Stimulated activated naive CD8-positive, alpha-beta T cell treated with anti-CD3 and anti-CD28 coated beads, Interleukin-15, Interleukin-2, amounts not matched to agents 100 U/mL and 50 U/mL, for 24 hours (primary cell): ENCODE results near the gene RPN2.
"Not testable (repeated sequence)": the region's sequence is repeated elsewhere in the genome, so short reads cannot be mapped to it uniquely, and the experiment has no call there.

Experiments
- ATAC-seq: fragments of 150-1000 bp; cut with Tn5 transposase; one replicate; pipeline ENCODE4 v1.10.0; 2021
- DNase-seq: peaks from one replicate; pipeline ENCODE4 v3.0.0; 2021

Gene RPN2

GRCh38 chr20:37178839-37179682 is at the start of gene RPN2, which contains the start of gene MROH8:
TSS of gene RPN2 (plus strand) at chr20:37179330. CDS start at chr20:37179357, 27 bp downstream.
TSS of gene MROH8 (minus strand) at chr20:37179548.
- ATAC-seq (peak; percentile 99), DNase-seq (peak; percentile 96)

- no peak for ATAC-seq
These were observed 47.6 kb upstream of the RPN2 start for GRCh38 chr20:37131486-37131885.

GRCh38 chr20:37133952-37134351 is 45.2 kb upstream of the RPN2 start:
- ATAC-seq (no peak), DNase-seq (no peak)

More at GRCh38 chr20:37131486-37131885, 47.6 kb upstream of the RPN2 start:
- no peak for DNase-seq

GRCh38 chr20:37137547-37137946 is 41.6 kb upstream of the RPN2 start:
- no peak for DNase-seq
- ATAC-seq, result no peak

- DNase-seq, result no peak
- ATAC-seq, result no peak
These were observed 36.4 kb upstream of the RPN2 start for GRCh38 chr20:37142708-37143107.

GRCh38 chr20:37144856-37145404 is 34.2 kb upstream of the RPN2 start:
- DNase-seq, result no peak
- ATAC-seq, result no peak

GRCh38 chr20:37147250-37147649 is 31.9 kb upstream of the RPN2 start:
- no peak for DNase-seq
- no peak for ATAC-seq

GRCh38 chr20:37150864-37151263 is 28.3 kb upstream of the RPN2 start:
- not testable (repeated sequence) for DNase-seq, ATAC-seq

GRCh38 chr20:37151529-37151928 is 27.6 kb upstream of the RPN2 start:
- no peak for DNase-seq
- ATAC-seq, result no peak

GRCh38 chr20:37152284-37152683 is 26.8 kb upstream of the RPN2 start:
- ATAC-seq (no peak), DNase-seq (no peak)

GRCh38 chr20:37154684-37155298 is 24.3 kb upstream of the RPN2 start:
- no peak for DNase-seq
- no peak for ATAC-seq

GRCh38 chr20:37155987-37156386 is 23.1 kb upstream of the RPN2 start:
- DNase-seq (no peak), ATAC-seq (no peak)

- no peak for DNase-seq
- no peak for ATAC-seq
These were observed 20.9 kb upstream of the RPN2 start for GRCh38 chr20:37158248-37158647.

GRCh38 chr20:37160683-37161082 is 18.4 kb upstream of the RPN2 start:
- no peak for ATAC-seq

GRCh38 chr20:37161830-37162549 is 17.1 kb upstream of the RPN2 start:
- ATAC-seq, result no peak
- DNase-seq, result no peak

More at GRCh38 chr20:37160683-37161082, 18.4 kb upstream of the RPN2 start:
- DNase-seq, result no peak

GRCh38 chr20:37162646-37163045 is 16.5 kb upstream of the RPN2 start:
- ATAC-seq (no peak), DNase-seq (no peak)

- no peak for DNase-seq
- ATAC-seq, result no peak
These were observed 15.1 kb upstream of the RPN2 start for GRCh38 chr20:37163832-37164554.

GRCh38 chr20:37165031-37165430 is 14.1 kb upstream of the RPN2 start:
- ATAC-seq (no peak), DNase-seq (no peak)

GRCh38 chr20:37166867-37167266 is 12.3 kb upstream of the RPN2 start:
- no peak for DNase-seq
- ATAC-seq, result no peak

- DNase-seq (no peak), ATAC-seq (no peak)
These were observed 6.3 kb upstream of the RPN2 start for GRCh38 chr20:37172836-37173235.

- no peak for DNase-seq
- no peak for ATAC-seq
These were observed 774 bp downstream of the RPN2 start for GRCh38 chr20:37179683-37180524.
